ENCODE data around the gene APBA2.
A peak's percentile ranks its signal among the peaks of the same experiment; 100 is the strongest.
"Not testable (repeated sequence)": the region's sequence is repeated elsewhere in the genome, so short reads cannot be mapped to it uniquely, and the experiment has no call there.

APBA2 gene

GRCh38 chr15:28878209-28878608 lies 7.6 kb upstream of the APBA2 start:
- no peak for DNase-seq (ENCODE audit: low spot score)

- DNase-seq (ENCODE audit: low spot score) = no peak
Observed at GRCh38 chr15:28879551-28879950, 6.2 kb upstream of the APBA2 start.

- no peak for DNase-seq (ENCODE audit: low spot score)
Observed at GRCh38 chr15:28880680-28881079, 5.1 kb upstream of the APBA2 start.

GRCh38 chr15:28881170-28881569 lies 4.6 kb upstream of the APBA2 start:
- peak; percentile 45 for DNase-seq (ENCODE audit: low spot score)

- no peak for DNase-seq (ENCODE audit: low spot score)
Observed at GRCh38 chr15:28881600-28881999, 4.2 kb upstream of the APBA2 start.

- no peak for DNase-seq (ENCODE audit: low spot score)
Observed at GRCh38 chr15:28884151-28884940, 1.4 kb upstream of the APBA2 start.

GRCh38 chr15:28885128-28885629 lies 595 bp upstream of the APBA2 start:
- DNase-seq (ENCODE audit: low spot score) = no peak

GRCh38 chr15:28886431-28887338 lies 911 bp downstream of the APBA2 start:
- no peak for DNase-seq (ENCODE audit: low spot score)

- DNase-seq (ENCODE audit: low spot score) = no peak
Observed at GRCh38 chr15:28887339-28888174, 1.8 kb downstream of the APBA2 start.

- DNase-seq (ENCODE audit: low spot score) = no peak
Observed at GRCh38 chr15:28888302-28888894, 2.6 kb downstream of the APBA2 start.

GRCh38 chr15:28888900-28889299 lies 3.1 kb downstream of the APBA2 start:
- no peak for DNase-seq (ENCODE audit: low spot score)

GRCh38 chr15:28889346-28889745 lies 3.6 kb downstream of the APBA2 start:
- DNase-seq (ENCODE audit: low spot score) = no peak

- not testable (repeated sequence) for DNase-seq (ENCODE audit: low spot score)
Observed at GRCh38 chr15:28889871-28890270, 4.1 kb downstream of the APBA2 start.

- not testable (repeated sequence) for DNase-seq (ENCODE audit: low spot score)
Observed at GRCh38 chr15:28890291-28890690, 4.5 kb downstream of the APBA2 start.

GRCh38 chr15:28890711-28891495 lies 5.1 kb downstream of the APBA2 start:
- DNase-seq (ENCODE audit: low spot score) = no peak

- no peak for DNase-seq (ENCODE audit: low spot score)
Observed at GRCh38 chr15:28891588-28891987, 5.8 kb downstream of the APBA2 start.

GRCh38 chr15:28892789-28893610 lies 7.2 kb downstream of the APBA2 start:
- no peak for DNase-seq (ENCODE audit: low spot score)

GRCh38 chr15:28894631-28895030 lies 8.9 kb downstream of the APBA2 start:
- DNase-seq (ENCODE audit: low spot score) = no peak

- no peak for DNase-seq (ENCODE audit: low spot score)
Observed at GRCh38 chr15:28895146-28895545, 9.4 kb downstream of the APBA2 start.

GRCh38 chr15:28895566-28895965 lies 9.8 kb downstream of the APBA2 start:
- DNase-seq (ENCODE audit: low spot score) = no peak

All from AG08396 (cell line).